SKM-1 treated with dmso at 0.1 percent for 144 hours (cell line): ENCODE measurements around the gene TTC39C.
"Not testable (repeated sequence)": the region's sequence is repeated elsewhere in the genome, so short reads cannot be mapped to it uniquely, and the experiment has no call there.

Experiments
- DNase-seq: peaks from one replicate; lab custom pipeline; 2025; ENCODE audit not compliant: unreplicated experiment; lab: John Stamatoyannopoulos, UW

TTC39C gene

DNA sequence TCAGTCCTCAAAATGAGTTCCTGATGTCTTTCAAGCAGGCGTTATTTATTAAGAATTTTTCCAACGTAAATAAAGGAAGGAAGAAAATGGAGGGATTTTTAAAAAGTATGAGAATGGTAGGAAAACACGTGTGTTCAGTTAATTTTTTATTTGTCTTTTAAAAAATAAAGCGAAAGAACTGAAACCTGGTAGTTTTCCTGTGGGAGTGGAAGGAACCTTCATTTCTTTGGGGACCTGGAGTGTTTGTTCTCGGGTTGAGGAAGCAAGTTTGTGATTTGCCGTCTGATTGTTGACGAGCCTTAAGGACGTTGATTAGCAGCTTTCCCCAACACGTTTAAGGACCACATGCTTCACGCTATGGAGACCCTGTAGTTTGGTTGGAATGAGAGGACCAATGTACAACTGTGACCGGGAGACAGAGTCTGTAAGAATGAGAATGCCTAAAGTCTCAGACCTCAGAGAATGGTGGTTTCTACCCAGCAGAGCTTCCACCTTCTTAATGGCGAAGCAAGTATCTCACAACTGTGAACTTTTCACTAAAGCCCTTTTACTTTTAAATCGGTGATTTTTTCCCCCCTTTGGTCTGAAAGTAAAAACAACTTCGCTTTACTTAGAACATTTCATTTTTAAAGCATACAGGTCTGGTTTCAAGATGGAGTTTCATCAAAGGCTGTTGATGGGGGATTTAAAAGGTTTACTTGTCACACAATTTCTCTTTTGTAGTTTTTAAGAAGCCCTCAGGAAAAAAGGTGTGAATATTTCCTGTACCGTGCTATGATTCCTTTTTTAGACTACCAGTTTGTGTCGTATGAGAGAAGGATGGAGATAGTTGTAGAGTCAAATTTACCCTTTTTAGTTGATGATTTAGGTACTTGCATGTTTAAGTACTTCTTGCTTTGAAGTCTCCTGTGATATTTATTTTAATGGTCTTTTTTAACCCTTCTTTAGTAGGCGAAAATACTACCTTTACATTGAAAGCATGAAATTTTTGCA, 1.4 kb downstream of the TTC39C start:
- no peak for DNase-seq

DNA sequence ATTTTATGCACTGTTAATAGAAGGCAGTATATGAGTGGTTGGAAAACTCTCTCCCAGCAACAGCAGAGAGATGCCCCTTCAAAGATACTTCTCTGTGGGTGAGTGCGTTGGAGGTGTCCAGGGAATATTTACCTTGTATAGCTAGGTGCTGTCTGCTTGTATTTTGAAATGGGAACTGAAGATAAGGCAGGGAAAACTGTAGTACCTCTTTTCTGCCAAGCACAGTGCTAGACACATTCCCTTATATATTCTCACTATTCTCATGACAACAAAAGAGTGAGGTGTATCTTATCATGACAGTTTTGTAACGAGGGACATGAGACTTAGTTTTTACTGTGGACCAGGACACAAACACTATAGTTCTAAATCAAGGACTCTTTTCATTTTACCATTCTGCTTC, 2.1 kb downstream of the TTC39C start:
- peak; percentile 31 for DNase-seq

- no peak for DNase-seq
Measured at GRCh38 chr18:24018299-24018886, 3.8 kb downstream of the TTC39C start.

- DNase-seq: peak; percentile 45
Measured at GRCh38 chr18:24019641-24020331, 5.2 kb downstream of the TTC39C start.

DNA sequence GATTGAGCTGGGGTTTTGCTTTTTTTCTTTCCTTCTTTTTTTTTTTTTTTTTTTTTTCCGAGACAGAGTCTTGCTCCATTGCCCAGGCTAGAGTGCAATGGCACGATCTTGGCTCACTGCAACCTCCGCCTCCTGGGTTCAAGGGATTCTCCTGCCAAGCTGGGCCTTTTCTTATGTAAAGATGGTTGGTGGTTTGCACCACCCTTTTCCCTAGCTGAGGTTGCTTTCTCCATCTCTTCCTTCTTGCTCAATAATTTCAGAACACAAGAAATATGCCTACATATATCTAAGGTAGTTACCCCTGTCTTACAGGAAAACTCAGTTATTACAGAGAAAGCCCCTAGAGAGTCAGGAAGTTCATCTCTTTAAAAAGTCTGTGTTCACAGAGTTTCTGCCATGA, 7.0 kb downstream of the TTC39C start:
- DNase-seq: peak; percentile 21

GRCh38 chr18:24022161-24022560, 7.6 kb downstream of the TTC39C start:
- no peak for DNase-seq

DNA sequence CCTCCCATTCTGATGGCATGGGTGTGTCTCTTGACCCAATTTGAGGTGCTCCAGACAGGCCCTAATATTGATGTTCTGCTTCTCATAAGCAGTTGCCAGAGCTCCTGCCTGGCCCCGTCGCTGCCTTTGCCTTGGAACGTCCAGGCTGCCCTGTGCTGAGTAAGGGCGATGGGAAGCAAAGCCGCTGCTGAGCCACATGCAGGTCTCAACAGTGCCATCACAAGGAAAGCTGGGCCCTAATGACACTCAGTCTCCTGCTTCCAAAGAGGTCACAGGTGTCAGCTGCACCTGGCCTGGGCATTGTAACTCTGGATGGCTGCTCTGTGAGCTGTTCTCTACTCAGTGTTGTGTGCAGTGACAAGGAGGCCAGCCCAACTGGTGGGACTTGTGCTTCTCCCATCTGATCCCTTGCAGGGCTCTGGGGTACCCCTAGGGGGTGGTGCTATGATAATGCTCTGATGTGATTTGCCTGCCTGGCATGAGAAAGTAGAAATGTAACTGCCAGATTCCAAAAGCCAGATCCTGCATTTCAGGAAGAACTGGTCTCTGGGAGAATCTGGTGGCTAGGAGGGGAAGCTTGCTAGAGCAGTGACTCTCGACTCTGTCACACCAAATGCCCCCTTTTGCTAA, 8.7 kb downstream of the TTC39C start:
- DNase-seq: no peak

DNA sequence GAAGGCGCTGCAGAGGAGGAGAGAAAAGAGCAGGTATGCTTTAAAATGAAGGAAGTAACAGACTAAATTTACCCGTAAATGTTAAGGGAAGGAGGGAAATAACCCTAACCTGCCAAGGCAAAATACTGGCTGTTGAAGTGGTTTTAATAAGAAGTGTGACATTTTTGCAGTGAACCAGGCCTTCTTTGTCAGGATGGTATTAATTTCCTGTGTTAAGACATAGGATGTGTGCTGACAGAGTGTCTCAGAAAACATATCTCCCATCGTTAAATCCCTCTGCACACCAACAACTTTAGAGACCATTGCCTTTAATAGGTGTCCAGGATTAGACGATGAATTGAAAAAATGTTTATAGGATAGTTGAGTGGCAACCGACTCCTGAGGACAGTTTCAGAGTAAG, 9.9 kb downstream of the TTC39C start:
- no peak for DNase-seq

- DNase-seq: no peak
Measured at GRCh38 chr18:24026457-24026856, 11.9 kb downstream of the TTC39C start.

GRCh38 chr18:24027156-24027827, 12.7 kb downstream of the TTC39C start:
- peak; percentile 78 for DNase-seq

GRCh38 chr18:24028946-24029345, 14.4 kb downstream of the TTC39C start:
- DNase-seq: not testable (repeated sequence)

DNA sequence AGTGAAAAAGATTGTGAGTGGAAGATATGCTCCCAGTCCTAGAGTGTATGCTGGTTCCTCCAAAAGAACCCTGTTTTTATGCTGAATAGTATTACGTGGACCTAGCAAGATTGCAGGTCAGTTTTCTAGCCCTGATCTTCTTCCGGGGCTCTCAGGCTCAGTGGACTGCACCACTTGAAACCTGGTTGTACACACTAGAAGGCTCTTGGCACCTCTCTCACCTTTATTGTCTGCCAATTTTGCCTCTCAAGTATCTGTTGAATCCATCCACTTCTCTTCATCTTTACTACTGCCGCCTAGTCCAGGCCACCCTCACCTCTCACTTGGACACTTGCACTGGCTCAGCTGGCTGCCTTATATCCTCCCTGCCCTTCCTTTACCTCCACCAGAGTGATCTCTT, 16.8 kb downstream of the TTC39C start:
- DNase-seq: no peak

- no peak for DNase-seq
Measured at GRCh38 chr18:24031916-24032315, 17.4 kb downstream of the TTC39C start.

GRCh38 chr18:24033641-24034412, 19.3 kb downstream of the TTC39C start:
- no peak for DNase-seq

DNA sequence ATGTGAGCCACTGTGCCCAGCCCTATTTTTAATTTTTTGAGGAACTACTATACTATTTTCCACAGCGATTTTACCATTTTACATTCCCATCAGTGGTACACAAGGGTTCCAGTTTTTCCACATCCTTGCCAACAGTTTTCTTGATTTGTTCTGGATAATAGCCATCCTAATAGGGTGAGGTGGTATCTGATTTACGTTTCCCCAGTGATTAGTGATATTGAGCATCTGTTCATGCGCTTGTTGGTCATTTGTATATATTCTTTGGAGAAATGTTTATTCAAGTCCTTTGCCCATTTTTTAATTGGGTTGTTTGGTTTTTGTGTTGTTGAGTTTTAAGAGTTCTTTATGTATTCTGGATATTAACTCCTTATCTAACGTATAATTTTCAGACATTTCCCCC, 20.8 kb downstream of the TTC39C start:
- no peak for DNase-seq

- peak; percentile 83 for DNase-seq
Measured at GRCh38 chr18:24039671-24040070, 25.1 kb downstream of the TTC39C start.

DNA sequence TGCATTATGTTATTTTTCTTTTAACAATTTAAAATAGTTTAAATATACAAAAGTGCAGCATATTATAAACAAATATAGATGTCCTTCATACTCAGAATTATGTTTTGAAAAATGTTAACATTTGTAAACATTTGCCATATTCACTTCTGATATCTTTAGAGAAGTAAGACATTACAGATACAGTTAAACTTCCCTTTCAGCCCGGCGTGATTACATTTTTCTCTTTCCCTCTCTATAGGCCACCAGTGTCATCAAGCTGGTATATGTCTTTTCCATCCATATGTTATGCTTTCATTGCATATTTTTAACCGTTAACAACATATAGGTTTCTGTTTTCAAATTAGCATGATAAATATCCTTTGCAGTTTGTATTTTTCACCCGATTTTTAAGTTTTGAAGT, 27.1 kb downstream of the TTC39C start:
- no peak for DNase-seq

- DNase-seq: peak; percentile 32
Measured at GRCh38 chr18:24043403-24043802, 28.8 kb downstream of the TTC39C start.

- no peak for DNase-seq
Measured at GRCh38 chr18:24048261-24048660, 33.7 kb downstream of the TTC39C start.

DNA sequence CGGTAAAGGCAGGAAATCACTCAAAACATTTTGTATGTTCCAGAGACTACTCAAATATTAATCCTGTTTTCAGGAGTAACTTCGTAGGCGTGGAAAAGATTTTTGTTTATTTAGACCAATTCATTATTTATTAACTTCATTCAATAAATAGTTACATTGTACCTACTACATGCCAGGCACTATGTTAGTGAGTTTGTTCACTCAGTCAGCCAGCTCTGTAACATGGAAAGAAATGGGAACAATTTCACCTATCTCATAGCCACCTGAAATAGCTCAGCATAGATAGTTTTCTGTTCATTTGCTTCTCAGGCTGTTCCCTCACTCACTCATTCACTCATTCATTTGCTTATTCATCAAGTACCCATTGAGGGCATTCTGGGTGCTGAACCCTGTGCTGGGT, 34.6 kb downstream of the TTC39C start:
- DNase-seq: no peak
